ENCODE results near the gene STARD10.
A peak's percentile ranks its signal among the peaks of the same experiment; 100 is the strongest.

STARD10 gene

GRCh38 chr11:72787216-72788104 is 6.4 kb downstream of the STARD10 start:
- no peaks in the 10 kb centered on the region for H3K9me2 ChIP-seq (ENCODE audit: low read depth, low read length)
- H3K36me3 ChIP-seq (ENCODE audit: insufficient read depth, low read length), result no peaks in the 10 kb centered on the region
- H3K4me2 ChIP-seq (ENCODE audit: low read length), result no peak overlapping the region
- no peaks in the 10 kb centered on the region for H3K79me2 ChIP-seq (ENCODE audit: insufficient read depth, low read length)
- H3F3A ChIP-seq (ENCODE audit: insufficient read depth, low read length), result no peaks in the 10 kb centered on the region
- no peak overlapping the region for H3K4me3 ChIP-seq (ENCODE audit: low read depth, low read length, poor library complexity, severe bottlenecking)
- H2AFZ ChIP-seq (ENCODE audit: low read length), result no peak overlapping the region
- H3K9me3 ChIP-seq (ENCODE audit: low read length), result no peaks in the 10 kb centered on the region
- no peak overlapping the region; the same call in 1 of the 2 replicates for H3K9ac ChIP-seq (ENCODE audit: low read length)
- H3K27ac ChIP-seq (ENCODE audit: low read depth, low read length, poor library complexity, severe bottlenecking), result peak overlapping the region; percentile 26
- peaks cover 14% of the 10 kb centered on the region for H3K4me1 ChIP-seq (ENCODE audit: insufficient read depth, low read length, severe bottlenecking)
- H3K27me3 ChIP-seq (ENCODE audit: insufficient read depth, low read length), result no peaks in the 10 kb centered on the region
- TF ChIP-seq CTCF (IDR thresholded peaks at IDR 0.05; ENCODE audit: low read length) (peak; percentile 28; the same call in 1 of the 2 replicates), EZH2 (IDR thresholded peaks at IDR 0.05; ENCODE audit: borderline replicate concordance, low read length) (no peak)
- no peaks in the 10 kb centered on the region for H4K20me1 ChIP-seq (ENCODE audit: insufficient read depth, low read length)

GRCh38 chr11:72786305-72787215 is 7.3 kb downstream of the STARD10 start:
- no peaks in the 10 kb centered on the region for H3K9me2 ChIP-seq (ENCODE audit: low read depth, low read length)
- no peak overlapping the region for H3K9ac ChIP-seq (ENCODE audit: low read length)
- H3K27ac ChIP-seq (ENCODE audit: low read depth, low read length, poor library complexity, severe bottlenecking), result no peak overlapping the region
- no peaks in the 10 kb centered on the region for H3K79me2 ChIP-seq (ENCODE audit: insufficient read depth, low read length)
- no peaks in the 10 kb centered on the region for H3K27me3 ChIP-seq (ENCODE audit: insufficient read depth, low read length)
- H4K20me1 ChIP-seq (ENCODE audit: insufficient read depth, low read length), result no peaks in the 10 kb centered on the region
- no peaks in the 10 kb centered on the region for H3K36me3 ChIP-seq (ENCODE audit: insufficient read depth, low read length)
- H3K4me3 ChIP-seq (ENCODE audit: low read depth, low read length, poor library complexity, severe bottlenecking), result no peak overlapping the region
- no peaks in the 10 kb centered on the region for H3K9me3 ChIP-seq (ENCODE audit: low read length)
- H3K4me1 ChIP-seq (ENCODE audit: insufficient read depth, low read length, severe bottlenecking), result peaks cover 15% of the 10 kb centered on the region
- H3F3A ChIP-seq (ENCODE audit: insufficient read depth, low read length), result no peaks in the 10 kb centered on the region
- H3K4me2 ChIP-seq (ENCODE audit: low read length), result no peak overlapping the region
- no peak for TF ChIP-seq CTCF (IDR thresholded peaks at IDR 0.05; ENCODE audit: low read length)
- TF ChIP-seq EZH2 (IDR thresholded peaks at IDR 0.05; ENCODE audit: borderline replicate concordance, low read length), result no peak
- H2AFZ ChIP-seq (ENCODE audit: low read length), result no peak overlapping the region

DNA sequence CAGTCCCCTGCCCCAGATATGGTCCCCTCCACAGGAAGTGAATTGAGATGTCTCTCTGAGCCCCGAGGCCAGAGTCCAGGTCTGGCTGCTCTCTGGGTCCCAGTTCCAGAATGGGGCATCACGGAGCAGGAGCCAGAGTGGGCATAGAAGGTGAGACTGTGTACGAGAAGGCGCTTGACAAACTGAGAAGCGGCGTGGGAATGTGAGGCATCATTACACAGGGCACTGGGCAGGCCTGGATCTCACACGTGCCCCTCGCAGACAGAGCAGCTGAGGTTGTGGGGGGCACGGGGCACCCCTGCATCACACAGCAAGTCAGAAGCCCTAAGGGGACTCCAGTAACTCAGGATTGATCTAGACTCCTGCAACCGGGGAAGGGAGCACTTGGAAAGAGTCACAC is 9.2 kb downstream of the STARD10 start:
- peaks cover 20% of the 10 kb centered on the region for H3K4me1 ChIP-seq (ENCODE audit: insufficient read depth, low read length, severe bottlenecking)
- no peaks in the 10 kb centered on the region for H3F3A ChIP-seq (ENCODE audit: insufficient read depth, low read length)
- H3K9ac ChIP-seq (ENCODE audit: low read length), result no peak overlapping the region
- no peak overlapping the region for H3K27ac ChIP-seq (ENCODE audit: low read depth, low read length, poor library complexity, severe bottlenecking)
- H3K9me2 ChIP-seq (ENCODE audit: low read depth, low read length), result no peaks in the 10 kb centered on the region
- no peaks in the 10 kb centered on the region for H3K9me3 ChIP-seq (ENCODE audit: low read length)
- H3K27me3 ChIP-seq (ENCODE audit: insufficient read depth, low read length), result peaks cover 8% of the 10 kb centered on the region; the same call in 1 of the 2 replicates
- H3K36me3 ChIP-seq (ENCODE audit: insufficient read depth, low read length), result no peaks in the 10 kb centered on the region
- H3K4me3 ChIP-seq (ENCODE audit: low read depth, low read length, poor library complexity, severe bottlenecking), result no peak overlapping the region
- H3K4me2 ChIP-seq (ENCODE audit: low read length), result no peak overlapping the region
- TF ChIP-seq CTCF (IDR thresholded peaks at IDR 0.05; ENCODE audit: low read length) (no peak), EZH2 (IDR thresholded peaks at IDR 0.05; ENCODE audit: borderline replicate concordance, low read length) (no peak)
- H3K79me2 ChIP-seq (ENCODE audit: insufficient read depth, low read length), result no peaks in the 10 kb centered on the region
- no peaks in the 10 kb centered on the region for H4K20me1 ChIP-seq (ENCODE audit: insufficient read depth, low read length)
- H2AFZ ChIP-seq (ENCODE audit: low read length), result no peak overlapping the region
